ENCODE results near the gene AXIN1. TPM values are rescaled to one million over a fixed set of nuclear protein-coding genes. Genes with fewer than 3 reads are reported as not detected.

The AXIN1 gene
- total RNA-seq, 4 donors from 2014 or later, result 34.3 to 38.4 (median 37.2) TPM

DNA sequence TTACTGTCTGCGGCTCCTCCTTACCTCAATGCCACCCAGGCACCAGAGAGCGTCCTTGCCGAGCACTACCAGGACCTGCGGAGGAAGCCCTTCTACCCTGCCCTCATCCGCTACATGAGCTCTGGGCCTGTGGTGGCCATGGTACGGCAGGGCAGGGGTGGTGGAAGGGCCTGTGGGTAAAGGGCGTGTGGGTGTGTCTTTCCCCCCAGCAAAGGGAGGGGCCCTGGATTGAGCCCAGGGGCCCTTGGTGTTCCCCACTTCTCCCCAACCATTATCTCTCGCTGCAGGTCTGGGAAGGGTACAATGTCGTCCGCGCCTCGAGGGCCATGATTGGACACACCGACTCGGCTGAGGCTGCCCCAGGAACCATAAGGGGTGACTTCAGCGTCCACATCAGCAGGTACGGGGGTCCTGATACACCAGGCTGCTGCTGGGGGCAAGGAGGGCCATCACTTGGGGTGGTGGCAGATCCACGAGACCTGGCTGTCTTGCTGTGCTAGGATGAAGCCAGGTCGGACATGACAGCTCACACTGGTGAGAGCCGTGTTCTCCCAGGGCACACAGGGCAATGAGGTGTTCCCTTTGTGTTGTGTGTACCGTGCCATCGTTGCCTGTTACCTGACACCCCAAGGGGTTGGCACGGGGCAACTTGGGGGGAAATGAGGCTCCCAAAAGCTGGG, 47.0 kb upstream of the AXIN1 start:
- no peak for DNase-seq (ENCODE audit: low spot score in 2 of 2)
- no peak for TF ChIP-seq EP300 (IDR thresholded peaks at IDR 0.05)
- no peak for TF ChIP-seq POLR2A (IDR thresholded peaks at IDR 0.05)
- no peak for TF ChIP-seq POLR2AphosphoS5 (IDR thresholded peaks at IDR 0.05)
- TF ChIP-seq, protein P1, sequence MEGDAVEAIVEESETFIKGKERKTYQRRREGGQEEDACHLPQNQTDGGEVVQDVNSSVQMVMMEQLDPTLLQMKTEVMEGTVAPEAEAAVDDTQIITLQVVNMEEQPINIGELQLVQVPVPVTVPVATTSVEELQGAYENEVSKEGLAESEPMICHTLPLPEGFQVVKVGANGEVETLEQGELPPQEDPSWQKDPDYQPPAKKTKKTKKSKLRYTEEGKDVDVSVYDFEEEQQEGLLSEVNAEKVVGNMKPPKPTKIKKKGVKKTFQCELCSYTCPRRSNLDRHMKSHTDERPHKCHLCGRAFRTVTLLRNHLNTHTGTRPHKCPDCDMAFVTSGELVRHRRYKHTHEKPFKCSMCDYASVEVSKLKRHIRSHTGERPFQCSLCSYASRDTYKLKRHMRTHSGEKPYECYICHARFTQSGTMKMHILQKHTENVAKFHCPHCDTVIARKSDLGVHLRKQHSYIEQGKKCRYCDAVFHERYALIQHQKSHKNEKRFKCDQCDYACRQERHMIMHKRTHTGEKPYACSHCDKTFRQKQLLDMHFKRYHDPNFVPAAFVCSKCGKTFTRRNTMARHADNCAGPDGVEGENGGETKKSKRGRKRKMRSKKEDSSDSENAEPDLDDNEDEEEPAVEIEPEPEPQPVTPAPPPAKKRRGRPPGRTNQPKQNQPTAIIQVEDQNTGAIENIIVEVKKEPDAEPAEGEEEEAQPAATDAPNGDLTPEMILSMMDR (IDR thresholded peaks at IDR 0.05), result no peak
- WGBS, result 72% methylated on average over 11 of the region's 22 CpGs
- H3K36me3 ChIP-seq, result peaks cover 3% of the 10 kb centered on the region
- H3K4me3 ChIP-seq, result no peak overlapping the region
- H3K27ac ChIP-seq, result no peak overlapping the region
- H3K4me1 ChIP-seq, result peaks cover 31% of the 10 kb centered on the region
- no peaks in the 10 kb centered on the region for H3K27me3 ChIP-seq
- no peaks in the 10 kb centered on the region for H3K9me3 ChIP-seq

DNA sequence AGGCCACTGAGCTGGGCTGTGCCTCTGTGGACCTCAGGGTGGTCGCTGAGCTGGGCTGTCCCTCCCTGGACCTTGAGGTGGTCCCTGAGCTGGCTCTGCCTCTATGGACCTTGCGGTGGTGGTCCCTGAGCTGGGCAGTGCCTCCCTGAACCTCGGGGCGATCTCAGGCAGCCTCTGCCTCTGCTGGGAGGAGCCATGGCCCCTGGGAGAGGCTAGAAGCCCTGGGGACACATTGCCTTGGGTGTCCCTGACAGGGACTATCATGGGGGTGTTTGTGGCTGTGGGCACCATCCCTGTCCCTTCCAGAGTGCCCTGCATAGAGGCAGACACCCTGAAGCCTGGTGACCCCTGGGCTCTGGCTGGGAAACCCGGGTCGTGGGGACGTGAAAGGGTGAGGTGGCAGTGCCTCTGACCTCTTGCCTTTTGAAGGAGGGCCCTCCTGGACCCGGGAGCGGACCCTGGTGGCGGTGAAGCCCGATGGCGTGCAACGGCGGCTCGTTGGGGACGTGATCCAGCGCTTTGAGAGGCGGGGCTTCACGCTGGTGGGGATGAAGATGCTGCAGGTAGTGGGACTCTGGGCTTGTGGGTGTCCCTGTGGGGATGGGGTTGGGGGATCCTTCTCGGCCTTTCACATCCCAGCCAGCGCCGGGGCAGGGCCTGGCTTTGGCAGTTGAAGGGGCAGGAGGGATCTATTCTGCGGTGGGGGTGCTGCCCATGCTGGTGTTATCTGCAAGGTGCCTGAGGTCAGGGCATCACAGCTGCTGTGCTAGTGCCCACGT, 46.2 kb upstream of the AXIN1 start:
- DNase-seq (ENCODE audit: low spot score in 2 of 2), result no peak
- H3K9me3 ChIP-seq, result no peaks in the 10 kb centered on the region
- peaks cover 31% of the 10 kb centered on the region for H3K4me1 ChIP-seq
- no peak overlapping the region for H3K4me3 ChIP-seq
- no peak overlapping the region for H3K27ac ChIP-seq
- H3K27me3 ChIP-seq, result no peaks in the 10 kb centered on the region
- TF ChIP-seq POLR2A (IDR thresholded peaks at IDR 0.05), result no peak
- TF ChIP-seq EP300 (IDR thresholded peaks at IDR 0.05), result no peak
- no peak for TF ChIP-seq POLR2AphosphoS5 (IDR thresholded peaks at IDR 0.05)
- TF ChIP-seq, protein P1 (IDR thresholded peaks at IDR 0.05), result no peak
- peaks cover 3% of the 10 kb centered on the region for H3K36me3 ChIP-seq
- 86% methylated on average over 20 of the region's 24 CpGs for WGBS

DNA sequence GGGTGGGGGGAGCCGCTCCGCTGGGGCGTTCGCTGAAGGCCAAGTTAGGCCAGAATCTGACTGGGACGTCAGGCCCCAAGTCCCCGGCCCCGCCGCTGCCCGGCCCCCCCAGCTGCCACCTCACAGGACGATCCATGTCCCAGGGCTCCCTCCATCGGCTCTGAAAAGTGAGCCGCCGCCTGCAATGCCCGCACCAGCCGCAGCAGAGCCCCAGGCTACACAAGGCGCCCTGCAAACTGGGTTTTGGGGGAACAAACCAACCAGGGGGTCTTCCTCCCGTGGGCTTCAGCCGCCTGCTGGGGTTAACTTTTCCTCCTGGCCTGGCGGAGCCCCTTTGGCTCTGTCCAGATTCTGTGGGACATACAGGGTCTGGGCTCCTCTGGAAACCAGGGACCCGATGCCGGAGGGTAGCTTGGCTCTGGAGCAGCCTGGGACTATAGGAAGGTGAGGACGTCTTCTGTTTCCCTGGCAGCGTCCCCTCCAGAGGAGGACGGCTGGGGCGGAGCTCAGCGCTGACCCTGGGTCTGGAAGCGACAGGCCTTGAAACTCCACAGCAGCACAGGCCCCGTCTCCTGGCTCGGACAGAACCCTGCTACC, 45.3 kb upstream of the AXIN1 start:
- peaks cover 31% of the 10 kb centered on the region for H3K4me1 ChIP-seq
- DNase-seq (ENCODE audit: low spot score in 2 of 2), result peak; percentile 90 to 92
- peaks cover 3% of the 10 kb centered on the region for H3K36me3 ChIP-seq
- H3K27ac ChIP-seq, result peak overlapping the region; percentile 86
- H3K27me3 ChIP-seq, result no peaks in the 10 kb centered on the region
- TF ChIP-seq, protein P1 (IDR thresholded peaks at IDR 0.05), result peak in 1 of 2 donors; percentile 32
- TF ChIP-seq EP300 (IDR thresholded peaks at IDR 0.05), result no peak
- H3K9me3 ChIP-seq, result no peaks in the 10 kb centered on the region
- 84% methylated on average over 6 of the region's 29 CpGs for WGBS
- H3K4me3 ChIP-seq, result peak overlapping the region; percentile 74

DNA sequence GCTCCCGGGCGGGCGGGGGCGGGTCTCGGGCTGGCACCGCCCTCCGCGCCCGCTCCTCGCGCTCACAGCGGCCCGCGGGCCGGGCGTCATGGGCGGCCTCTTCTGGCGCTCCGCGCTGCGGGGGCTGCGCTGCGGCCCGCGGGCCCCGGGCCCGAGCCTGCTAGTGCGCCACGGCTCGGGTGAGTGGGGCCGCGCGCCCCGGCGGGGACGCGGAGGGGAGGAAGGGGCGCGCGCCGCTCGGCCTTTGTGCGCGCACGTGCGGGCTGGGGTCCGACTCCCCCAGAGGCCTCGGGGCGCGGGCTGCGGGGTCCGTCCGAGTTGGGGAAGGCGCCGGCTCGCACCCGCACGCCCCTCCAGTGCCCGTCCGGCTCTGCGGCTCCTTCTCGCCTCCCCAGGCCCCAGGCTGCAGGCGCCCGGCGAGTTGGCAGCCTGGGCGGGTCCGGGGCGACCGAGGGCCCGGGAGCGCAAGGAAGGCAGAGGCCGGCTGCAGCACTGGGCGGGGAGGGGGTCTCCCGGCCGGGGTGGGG, 44.7 kb upstream of the AXIN1 start, which contains the start of gene NME4:
Gene NME4 (plus strand): TSS at position 65 of the 527 bp plus-strand sequence. CDS start 24 bp downstream, at position 89.
- no peak for DNase-seq (ENCODE audit: low spot score in 2 of 2)
- Histone ChIP-seq H3K9me3 (no peaks in the 10 kb centered on the region), H3K4me3 (peak within 1 kb of the TSS; percentile 74), H3K27ac (peak within 1 kb of the TSS; percentile 86), H3K27me3 (no peaks in the 10 kb centered on the region), H3K4me1 (peaks cover 28% of the 10 kb centered on the region), H3K36me3 (peaks cover 3% of the 10 kb centered on the region)
- 0% methylated on average over 6 of the region's 75 CpGs for WGBS
- TF ChIP-seq POLR2A (IDR thresholded peaks at IDR 0.05) (no peak), POLR2AphosphoS5 (IDR thresholded peaks at IDR 0.05) (no peak), EP300 (IDR thresholded peaks at IDR 0.05) (no peak)
- TF ChIP-seq, protein P1 (IDR thresholded peaks at IDR 0.05), result no peak
